ENCODE measurements around the gene DCUN1D1.

DNA sequence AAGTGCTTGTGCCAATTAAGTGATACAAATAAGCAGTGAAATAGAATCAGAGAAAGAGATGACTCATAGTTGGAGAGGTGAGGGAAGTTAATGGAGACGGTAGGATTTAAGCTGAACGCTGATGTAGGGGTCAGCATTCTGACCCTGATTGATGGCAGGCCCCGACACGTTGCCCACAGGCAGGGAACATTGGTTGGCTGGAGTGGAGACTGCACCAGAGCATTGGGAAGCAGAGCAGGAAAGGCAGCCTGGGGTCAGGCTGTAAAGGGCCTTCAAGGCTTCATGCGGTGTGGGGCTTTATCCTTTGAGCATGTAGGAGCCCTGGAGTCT, 68.6 kb downstream of the DCUN1D1 start:
- no peak for TF ChIP-seq ZFP37 (CRISPR knock-in tag; IDR thresholded peaks at IDR 0.05; ENCODE audit: borderline replicate concordance)
- TF ChIP-seq, protein P1, sequence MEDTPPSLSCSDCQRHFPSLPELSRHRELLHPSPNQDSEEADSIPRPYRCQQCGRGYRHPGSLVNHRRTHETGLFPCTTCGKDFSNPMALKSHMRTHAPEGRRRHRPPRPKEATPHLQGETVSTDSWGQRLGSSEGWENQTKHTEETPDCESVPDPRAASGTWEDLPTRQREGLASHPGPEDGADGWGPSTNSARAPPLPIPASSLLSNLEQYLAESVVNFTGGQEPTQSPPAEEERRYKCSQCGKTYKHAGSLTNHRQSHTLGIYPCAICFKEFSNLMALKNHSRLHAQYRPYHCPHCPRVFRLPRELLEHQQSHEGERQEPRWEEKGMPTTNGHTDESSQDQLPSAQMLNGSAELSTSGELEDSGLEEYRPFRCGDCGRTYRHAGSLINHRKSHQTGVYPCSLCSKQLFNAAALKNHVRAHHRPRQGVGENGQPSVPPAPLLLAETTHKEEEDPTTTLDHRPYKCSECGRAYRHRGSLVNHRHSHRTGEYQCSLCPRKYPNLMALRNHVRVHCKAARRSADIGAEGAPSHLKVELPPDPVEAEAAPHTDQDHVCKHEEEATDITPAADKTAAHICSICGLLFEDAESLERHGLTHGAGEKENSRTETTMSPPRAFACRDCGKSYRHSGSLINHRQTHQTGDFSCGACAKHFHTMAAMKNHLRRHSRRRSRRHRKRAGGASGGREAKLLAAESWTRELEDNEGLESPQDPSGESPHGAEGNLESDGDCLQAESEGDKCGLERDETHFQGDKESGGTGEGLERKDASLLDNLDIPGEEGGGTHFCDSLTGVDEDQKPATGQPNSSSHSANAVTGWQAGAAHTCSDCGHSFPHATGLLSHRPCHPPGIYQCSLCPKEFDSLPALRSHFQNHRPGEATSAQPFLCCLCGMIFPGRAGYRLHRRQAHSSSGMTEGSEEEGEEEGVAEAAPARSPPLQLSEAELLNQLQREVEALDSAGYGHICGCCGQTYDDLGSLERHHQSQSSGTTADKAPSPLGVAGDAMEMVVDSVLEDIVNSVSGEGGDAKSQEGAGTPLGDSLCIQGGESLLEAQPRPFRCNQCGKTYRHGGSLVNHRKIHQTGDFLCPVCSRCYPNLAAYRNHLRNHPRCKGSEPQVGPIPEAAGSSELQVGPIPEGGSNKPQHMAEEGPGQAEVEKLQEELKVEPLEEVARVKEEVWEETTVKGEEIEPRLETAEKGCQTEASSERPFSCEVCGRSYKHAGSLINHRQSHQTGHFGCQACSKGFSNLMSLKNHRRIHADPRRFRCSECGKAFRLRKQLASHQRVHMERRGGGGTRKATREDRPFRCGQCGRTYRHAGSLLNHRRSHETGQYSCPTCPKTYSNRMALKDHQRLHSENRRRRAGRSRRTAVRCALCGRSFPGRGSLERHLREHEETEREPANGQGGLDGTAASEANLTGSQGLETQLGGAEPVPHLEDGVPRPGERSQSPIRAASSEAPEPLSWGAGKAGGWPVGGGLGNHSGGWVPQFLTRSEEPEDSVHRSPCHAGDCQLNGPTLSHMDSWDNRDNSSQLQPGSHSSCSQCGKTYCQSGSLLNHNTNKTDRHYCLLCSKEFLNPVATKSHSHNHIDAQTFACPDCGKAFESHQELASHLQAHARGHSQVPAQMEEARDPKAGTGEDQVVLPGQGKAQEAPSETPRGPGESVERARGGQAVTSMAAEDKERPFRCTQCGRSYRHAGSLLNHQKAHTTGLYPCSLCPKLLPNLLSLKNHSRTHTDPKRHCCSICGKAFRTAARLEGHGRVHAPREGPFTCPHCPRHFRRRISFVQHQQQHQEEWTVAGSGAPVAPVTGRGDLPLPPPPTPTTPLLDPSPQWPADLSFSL (CRISPR knock-in tag; IDR thresholded peaks at IDR 0.05) = no peak
